HG02885 (cell line): ENCODE data around the gene CTXN1.
"Not testable (repeated sequence)": the region's sequence is repeated elsewhere in the genome, so short reads cannot be mapped to it uniquely, and the experiment has no call there.

Source experiments
- ATAC-seq: cut with Tn5 transposase; IDR thresholded peaks from one replicate; pipeline ENCODE4 v1.9.1; 2021; ENCODE audit warnings: mild to moderate bottlenecking; ENCODE audit not compliant: unreplicated experiment, poor library complexity

Gene CTXN1

DNA sequence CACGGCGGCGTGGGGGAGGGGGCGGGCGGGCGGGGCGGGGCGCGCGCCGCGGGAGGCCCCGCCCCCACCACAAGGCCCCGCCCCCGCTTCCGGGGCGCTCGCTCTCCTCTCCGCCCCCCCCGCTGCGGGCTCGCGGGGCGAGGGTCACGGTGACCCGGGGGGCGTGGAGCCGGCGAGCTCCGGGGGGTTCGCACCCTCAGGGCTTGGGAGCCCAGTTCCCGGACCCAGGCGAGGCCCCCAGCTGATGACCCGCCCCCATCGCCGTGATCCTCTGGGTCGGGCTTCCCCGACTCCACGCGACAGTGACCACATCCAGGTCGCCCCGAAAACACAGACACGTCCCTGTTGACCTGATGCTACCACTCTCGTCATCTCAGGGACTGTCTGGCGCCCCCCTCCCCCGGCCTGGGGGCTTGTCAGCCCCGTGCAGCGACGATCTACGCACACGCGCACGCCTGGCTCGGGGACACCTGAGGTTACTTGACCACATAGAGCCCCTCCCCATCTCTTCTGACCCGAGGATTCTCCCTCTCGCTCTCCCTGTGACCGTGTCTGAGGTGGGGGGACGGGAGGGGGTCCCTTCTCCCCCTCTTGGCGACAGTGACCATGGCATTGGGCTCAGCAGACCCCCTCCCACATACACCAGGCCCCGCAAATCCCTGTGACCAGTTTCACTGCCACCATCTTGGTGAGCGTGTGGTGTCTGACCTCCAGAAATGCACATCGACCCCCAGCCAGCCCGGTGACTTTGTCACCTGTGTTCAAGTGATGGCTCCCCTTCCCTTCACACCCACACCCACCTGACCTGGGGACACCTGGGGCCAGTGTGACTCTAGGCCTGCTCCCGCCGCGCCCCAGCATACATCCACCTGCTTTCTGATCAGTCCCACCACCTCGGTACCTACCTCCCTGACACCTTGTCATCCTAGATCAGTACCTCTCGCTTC is 21.6 kb downstream of the CTXN1 start:
- peak; percentile 42 for ATAC-seq

DNA sequence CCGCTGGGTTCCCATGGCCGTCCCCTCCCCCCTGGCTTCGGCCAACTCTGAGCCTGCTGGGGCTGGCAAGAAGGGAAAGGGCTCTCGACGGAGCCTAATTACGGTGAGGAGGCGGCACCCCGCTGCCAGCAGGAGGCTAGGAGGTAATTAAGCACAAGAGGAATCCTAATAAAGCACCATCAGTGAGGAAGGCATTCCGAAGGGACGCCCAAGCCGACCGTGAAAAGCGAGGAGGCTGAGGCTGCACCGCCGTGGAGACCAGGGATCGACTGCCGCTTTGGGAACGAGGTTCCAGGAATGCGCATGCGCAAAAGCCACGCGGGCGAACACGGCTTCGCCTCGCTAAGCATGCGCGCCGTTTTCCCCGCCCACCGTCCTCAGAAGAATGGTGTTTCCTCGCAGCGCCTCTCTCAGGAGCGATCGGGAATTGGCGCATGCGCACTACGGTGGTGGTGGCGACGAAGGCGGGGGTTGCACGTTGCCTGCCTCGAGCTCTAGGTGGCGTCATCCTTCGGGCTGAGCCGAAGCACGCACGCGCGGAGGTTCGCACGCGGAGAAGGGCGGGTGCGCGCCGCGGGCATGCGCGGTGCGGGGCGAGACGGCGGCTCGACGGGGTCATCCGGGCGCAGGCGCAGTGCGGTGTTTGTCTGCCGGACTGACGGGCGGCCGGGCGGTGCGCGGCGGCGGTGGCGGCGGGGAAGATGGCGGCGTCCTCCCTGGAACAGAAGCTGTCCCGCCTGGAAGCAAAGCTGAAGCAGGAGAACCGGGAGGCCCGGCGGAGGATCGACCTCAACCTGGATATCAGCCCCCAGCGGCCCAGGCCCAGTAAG is 22.5 kb downstream of the CTXN1 start, which contains the start of gene MAP2K7:
TSS of gene MAP2K7 (plus strand) at position 634 of the 830 bp plus-strand sequence. CDS start at position 702, 68 bp downstream.
- peak; percentile 90 for ATAC-seq

DNA sequence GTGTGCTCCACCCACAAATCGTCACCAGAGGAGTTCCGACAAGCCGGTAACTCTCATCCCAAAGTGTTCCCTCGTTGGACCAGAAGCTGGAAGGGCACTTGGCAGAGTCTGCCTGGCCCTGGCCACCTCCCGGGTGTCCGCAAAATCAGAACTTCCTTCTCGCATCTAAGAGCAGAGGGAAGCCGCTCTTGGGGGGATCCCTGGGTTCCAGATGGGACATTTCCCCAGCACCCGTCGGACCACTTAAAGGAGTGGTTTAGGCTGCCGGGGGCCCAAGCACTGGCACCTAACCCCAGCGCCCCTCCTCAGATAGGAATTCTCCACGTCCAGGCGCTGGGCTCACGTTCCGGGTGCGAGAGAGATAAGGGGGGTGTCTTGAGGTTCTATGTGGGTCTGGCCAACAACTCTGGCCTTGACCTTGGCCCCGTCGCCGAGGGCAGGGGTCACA is 23.1 kb downstream of the CTXN1 start:
- no peak for ATAC-seq

DNA sequence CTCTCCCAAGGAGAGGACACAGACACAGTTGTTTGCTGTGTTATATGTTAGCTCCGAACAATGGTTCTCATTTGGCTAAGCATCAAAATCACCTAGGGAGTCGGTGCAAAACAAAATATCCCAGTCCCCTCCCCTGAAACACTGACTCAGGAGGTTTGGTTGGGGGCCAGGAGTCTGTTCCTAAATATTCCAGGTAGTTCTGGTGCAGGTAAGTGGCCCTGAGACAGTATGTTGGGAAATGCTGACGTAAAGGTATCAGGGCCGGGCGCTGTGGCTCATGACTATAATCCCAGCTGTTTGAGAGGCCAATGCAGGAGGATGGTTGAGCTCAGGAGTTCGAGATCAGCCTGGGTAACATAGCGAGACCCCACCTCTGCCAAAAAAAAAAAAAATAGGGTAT is 24.6 kb downstream of the CTXN1 start:
- ATAC-seq, result no peak

DNA sequence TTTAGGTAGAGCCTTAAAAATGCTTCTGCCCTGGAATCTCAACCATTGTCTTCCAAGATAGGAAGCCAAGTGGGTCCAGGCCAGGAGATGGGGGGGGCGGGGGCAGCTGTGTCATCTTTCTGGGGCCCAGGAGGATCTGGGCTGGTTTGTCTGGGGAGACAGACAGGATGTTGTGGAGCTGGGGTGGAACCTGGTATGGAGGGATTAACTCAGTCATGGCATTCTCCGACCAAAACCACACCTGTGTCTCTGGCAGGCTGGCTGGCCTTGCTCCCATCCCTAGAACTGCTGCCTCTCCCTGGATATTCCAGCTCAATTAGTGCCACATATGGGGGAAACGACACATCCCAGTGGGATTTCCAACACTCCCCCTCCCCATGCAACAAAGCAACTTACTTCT is 25.0 kb downstream of the CTXN1 start:
- no peak for ATAC-seq

DNA sequence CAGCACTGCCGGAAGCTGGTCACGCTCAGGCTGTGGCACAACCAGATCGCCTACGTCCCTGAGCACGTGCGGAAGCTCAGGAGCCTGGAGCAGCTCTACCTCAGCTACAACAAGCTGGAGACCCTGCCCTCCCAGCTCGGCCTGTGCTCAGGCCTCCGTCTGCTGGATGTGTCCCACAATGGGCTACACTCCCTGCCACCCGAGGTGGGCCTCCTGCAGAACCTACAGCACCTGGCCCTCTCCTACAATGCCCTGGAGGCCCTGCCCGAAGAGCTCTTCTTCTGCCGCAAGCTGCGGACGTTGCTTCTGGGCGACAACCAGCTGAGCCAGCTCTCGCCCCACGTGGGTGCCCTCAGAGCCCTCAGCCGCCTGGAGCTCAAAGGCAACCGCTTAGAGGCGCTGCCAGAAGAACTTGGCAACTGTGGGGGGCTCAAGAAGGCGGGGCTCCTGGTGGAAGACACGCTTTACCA is 25.5 kb downstream of the CTXN1 start:
- ATAC-seq, result no peak

DNA sequence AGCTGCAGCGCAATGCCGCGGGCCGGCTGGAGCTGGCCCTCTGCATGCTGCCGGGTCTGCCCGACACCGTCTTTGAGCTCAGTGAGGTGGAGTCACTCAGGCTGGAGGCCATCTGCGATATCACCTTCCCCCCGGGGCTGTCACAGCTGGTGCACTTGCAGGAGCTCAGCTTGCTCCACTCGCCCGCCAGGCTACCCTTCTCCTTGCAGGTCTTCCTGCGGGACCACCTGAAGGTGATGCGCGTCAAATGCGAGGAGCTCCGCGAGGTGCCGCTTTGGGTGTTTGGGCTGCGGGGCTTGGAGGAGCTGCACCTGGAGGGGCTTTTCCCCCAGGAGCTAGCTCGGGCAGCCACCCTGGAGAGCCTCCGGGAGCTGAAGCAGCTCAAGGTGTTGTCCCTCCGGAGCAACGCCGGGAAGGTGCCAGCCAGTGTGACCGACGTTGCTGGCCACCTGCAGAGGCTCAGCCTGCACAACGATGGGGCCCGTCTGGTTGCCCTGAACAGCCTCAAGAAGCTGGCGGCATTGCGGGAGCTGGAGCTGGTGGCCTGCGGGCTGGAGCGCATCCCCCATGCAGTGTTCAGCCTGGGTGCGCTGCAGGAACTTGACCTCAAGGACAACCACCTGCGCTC is 26.1 kb downstream of the CTXN1 start:
- no peak for ATAC-seq

DNA sequence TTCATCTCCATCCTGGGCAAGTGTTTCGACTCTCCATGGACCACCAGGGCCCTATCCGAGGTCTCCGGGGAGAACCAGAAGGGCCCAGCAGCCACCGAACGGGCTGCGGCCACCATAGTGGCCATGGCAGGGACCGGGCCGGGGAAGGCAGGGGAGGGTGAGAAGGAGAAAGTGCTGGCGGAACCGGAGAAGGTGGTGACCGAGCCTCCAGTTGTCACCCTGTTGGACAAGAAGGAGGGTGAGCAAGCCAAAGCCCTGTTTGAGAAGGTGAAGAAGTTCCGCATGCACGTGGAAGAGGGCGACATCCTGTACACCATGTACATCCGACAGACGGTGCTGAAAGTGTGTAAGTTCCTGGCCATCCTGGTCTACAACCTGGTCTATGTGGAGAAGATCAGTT is 27.0 kb downstream of the CTXN1 start:
- ATAC-seq, result no peak

DNA sequence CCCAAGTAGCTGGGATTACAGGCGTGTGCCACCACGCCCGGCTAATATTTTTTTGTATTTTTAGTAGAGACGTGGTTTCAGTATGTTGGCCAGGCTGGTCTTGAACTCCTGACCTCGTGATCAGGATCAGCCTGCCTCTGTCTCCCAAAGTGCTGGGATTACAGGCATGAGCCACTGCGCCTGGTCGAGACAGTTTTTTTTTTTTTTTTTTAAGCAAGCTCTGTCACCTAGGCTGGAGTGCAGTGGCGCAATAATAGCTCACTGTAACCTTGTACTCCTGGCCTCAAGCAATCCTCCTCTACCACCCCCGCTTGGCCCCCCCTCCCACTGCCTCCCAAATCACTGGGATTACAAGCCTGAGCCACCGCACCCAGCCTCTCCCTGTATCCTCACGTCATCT is 28.6 kb downstream of the CTXN1 start:
- ATAC-seq, result no peak

DNA sequence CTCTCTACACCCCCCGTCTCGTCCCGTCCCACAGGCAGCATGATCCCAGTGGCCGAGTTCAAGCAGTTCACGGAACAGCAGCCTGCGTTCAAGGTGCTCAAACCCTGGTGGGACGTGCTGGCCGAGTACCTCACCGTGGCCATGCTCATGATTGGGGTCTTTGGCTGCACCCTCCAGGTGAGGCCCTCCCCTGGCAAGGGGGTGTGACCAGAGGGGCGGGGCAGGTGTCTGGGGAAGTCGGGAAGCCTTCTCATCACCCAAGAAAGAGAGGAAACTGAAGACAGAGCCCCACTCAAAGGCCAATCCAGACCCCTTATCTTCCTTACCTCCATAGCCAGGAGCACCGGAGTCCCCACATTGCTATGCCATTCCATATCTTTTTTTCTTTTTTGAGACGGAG is 30.4 kb downstream of the CTXN1 start:
- no peak for ATAC-seq

DNA sequence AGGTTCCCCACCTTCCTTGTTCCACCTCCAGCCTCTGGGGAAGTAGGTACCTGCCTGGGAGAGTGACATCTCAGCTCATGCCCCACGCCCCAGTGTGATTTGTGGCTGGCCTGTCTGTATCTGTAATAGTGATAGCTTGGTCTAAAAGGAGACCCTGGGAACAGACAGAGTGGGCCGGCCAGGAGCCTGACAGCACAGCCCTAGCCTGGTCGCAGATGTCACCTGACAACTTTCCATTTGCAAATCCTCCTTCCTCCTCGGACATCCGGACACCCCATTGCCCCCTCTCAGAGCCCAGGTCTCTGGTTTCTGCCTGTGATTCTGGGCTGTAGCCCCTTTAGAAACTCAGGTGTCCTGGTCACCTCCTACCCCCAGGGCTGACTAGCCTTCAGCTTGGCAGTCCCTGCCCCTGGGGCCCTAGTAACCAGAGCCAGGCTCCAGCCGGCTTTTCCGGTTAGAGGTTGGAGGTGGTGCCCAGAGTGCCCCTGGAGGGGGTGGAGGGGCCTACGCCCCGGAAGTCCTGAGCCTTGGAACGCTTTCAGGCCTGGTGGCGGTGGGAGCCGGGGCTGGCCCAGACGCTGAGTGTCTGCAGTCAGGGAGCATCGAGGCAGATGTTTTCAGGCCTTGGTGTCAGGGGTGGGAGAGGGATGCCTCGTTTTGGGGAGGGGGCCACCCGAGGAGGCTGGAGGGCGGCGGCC is 31.2 kb downstream of the CTXN1 start:
- no peak for ATAC-seq

DNA sequence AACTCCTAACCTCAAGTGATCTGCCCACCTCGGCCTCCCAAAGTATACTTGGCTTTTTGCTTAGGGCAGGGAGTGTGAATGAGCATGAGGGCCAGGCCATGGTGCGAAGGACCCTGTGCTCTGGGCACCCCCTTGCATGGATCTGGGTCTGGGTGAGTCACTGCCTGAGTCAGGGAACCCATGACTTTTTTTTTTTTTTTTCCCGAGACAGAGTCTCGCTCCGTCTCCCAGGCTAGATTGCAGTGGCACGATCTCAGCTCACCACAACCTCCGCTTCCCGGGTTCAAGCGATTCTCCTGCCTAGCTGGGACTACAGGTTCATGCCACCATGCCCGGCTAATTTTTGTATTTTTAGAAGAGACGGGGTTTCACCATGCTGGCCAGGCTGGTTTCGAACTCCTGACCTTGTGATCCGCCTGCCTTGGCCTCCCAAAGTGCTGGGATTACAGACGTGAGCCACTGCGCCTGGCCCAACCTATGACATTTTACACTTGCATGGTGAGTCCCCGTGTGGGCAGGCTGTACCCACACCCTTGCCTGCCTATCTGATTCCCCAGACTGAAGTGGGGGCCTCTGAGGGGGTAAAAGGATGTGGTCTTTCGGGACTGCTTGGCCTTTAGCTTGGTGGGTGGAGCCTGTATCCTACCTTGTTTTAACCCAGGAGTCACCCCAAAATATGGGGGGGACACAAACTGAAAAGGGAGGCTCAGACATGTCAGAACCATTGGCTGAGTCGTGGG is 32.4 kb downstream of the CTXN1 start:
- ATAC-seq, result not testable (repeated sequence)

DNA sequence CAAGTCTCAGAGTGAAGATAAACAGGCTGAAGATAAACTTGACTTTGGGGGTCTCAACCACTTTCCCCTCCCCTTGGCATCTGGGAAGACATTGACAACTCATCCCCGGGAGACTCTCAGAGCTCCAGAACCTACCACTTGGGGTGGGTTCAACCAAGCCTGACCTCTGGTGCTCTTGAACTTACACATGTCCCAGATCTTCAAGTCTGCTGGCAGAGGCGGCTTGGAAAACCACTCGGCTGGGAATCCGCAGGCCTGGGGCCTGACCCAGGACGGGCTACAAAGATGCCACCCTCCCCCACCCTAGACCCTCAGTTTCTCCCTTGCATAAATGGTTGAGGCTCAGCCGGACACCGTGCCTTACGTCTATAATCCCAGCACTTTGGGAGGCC is 37.1 kb downstream of the CTXN1 start:
- ATAC-seq, result no peak

DNA sequence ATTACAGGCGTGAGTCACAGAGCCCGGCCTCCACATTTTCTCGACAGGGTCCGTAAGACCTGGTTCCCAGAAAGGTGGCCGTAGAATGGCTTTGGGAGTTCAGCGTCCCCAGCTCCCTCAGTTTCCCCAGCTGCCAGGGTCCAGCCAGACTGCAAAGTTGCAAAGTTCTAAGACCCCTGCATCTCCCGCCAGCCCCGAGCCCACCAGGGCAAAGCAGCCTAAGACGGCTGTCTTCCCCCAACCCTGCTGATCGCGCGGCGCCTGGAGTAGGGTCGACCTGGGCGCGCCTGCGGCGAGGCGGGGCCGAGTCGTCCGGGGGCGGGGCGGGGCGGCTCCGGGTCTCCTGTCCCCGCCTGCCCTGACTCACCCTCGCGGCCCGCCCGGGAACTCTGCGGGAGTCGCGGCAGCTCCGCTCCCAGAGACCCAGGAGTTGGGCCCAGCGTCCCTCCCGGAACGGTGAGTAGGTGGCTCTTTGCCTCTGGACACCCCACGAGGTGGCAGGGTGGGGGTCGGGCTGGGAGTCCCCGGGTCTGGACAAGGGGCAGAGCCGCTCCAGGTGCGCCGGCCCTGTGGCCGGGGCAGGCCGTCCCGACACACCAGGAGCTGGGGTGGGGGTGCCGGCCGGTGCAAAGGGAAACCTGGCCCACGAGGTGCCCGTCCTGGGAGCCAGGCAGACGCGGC is 37.6 kb downstream of the CTXN1 start, which contains the start of gene LRRC8E:
TSS of gene LRRC8E (plus strand) at position 366 of the 681 bp plus-strand sequence. CDS start 7,094 bp downstream, outside the sequence.
- ATAC-seq, result no peak

DNA sequence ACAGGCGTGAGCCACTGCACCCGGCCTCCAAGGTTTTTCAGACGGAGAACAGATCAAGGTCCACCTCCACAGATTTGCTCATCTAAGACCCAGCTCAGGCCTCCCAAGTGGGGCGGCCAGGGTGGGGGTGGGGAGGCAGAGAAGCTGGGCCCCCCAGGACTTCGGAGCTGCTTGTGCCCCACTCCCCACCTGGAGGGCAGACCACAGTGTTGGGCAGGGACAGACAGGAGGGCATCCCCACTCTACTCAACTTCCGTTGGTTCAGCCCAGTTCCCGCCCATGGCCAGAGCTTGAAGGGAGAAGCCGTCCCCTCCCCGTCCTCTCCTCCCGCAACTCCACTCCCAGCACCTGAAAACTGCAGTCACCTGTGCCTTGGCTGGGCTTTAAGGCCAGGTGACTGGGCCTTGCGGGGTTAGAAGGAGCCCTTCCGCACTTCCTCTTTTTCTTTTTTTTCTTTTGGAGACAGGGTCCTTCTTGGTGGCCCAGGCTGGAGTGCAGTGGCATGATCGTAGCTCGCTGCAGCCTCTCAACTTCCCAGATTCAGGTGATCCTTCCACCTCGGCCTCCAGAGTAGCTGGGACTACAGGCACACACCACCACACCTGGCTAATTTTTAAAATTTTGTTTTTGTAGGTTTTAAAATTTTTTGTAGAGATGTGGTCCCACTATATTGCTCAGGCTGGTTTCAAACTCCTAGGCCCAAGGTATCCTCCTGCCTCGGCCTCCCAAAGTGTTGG is 38.4 kb downstream of the CTXN1 start:
- ATAC-seq, result no peak

DNA sequence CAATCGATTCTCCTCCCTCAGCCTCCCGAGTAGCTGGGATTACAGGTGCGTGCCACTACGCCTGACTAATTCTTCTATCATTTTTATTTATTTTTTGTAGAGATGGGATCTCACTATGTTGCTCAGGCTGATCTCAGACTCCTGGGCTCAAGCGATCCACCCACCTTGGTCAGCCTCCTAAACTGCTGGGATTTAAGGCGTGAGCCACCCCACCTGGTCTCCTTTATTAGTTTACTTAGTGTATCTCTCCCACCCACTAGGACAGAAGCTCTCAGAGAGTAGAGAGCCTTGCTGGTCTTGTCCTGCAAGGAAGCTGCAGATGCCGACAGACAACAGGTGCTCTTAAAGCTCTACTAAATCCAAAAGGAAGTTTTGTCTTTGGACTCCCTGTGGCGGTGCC is 40.1 kb downstream of the CTXN1 start:
- ATAC-seq, result no peak

DNA sequence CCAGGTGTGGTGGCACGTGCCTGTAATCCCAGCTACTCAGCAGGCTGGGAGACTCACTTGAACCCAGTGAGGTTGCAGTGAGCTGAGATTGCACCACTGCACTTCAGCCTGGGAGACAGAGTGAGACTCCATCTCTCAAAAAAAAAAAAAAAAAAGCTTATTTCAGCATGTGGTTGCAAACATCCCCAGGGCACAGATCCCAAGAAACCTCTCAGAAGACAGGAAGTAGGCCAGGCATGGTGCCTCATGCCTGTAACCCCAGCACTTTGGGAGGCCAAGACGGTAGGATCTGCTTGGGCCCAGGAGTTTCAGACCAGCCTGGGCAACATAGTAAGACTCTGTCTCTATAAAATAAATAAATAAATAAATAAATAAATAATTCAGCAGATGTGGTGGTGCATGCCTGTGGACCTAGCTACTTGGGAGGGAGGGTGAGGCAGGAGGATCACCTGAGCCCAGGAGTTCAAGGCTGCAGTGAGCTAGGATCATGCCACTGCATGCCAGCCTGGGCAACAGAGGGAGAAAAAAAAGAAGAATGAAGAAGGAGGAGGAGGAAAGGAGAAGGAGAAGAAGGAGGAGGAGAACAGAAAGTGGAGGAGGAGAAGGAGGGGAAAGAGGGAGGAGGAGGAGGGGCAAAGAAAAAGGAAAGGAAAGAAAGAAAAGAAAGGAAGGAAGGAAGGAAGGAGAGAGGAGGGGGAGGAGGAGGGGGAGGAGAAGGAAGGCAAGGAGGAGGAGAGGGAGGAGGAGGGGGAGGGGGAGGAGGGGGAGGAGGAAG is 42.0 kb downstream of the CTXN1 start:
- no peak for ATAC-seq
